ELR (cell line): Measurements from ENCODE around the gene MFAP2.
A peak's percentile ranks its signal among the peaks of the same experiment; 100 is the strongest.

Experiments used
- DNase-seq: peaks from one replicate; pipeline ENCODE4 v3.0.0-alpha.2; 2015; ENCODE audit warnings: low read depth

MFAP2 gene

GRCh38 chr1:17007121-17007520 is 26.7 kb upstream of the MFAP2 start:
- no peak for DNase-seq

GRCh38 chr1:17005365-17005740 is 24.9 kb upstream of the MFAP2 start:
- no peak for DNase-seq

- peak; percentile 29 for DNase-seq
These were observed 24.3 kb upstream of the MFAP2 start for GRCh38 chr1:17004466-17005364.

- no peak for DNase-seq
These were observed 22.1 kb upstream of the MFAP2 start for GRCh38 chr1:17002524-17002902.

GRCh38 chr1:17001760-17002523 is 21.5 kb upstream of the MFAP2 start:
- no peak for DNase-seq

GRCh38 chr1:16999863-17000262 is 19.4 kb upstream of the MFAP2 start:
- DNase-seq, result no peak

- peak; percentile 46 for DNase-seq
These were observed 18.2 kb upstream of the MFAP2 start for GRCh38 chr1:16998589-16998988.

GRCh38 chr1:16996845-16997244 is 16.4 kb upstream of the MFAP2 start:
- no peak for DNase-seq

- DNase-seq, result no peak
These were observed 13.2 kb upstream of the MFAP2 start for GRCh38 chr1:16993521-16994038.

- no peak for DNase-seq
These were observed 12.3 kb upstream of the MFAP2 start for GRCh38 chr1:16992675-16993074.

GRCh38 chr1:16992102-16992501 is 11.7 kb upstream of the MFAP2 start:
- no peak for DNase-seq

GRCh38 chr1:16991571-16991970 is 11.2 kb upstream of the MFAP2 start:
- DNase-seq, result no peak

GRCh38 chr1:16989676-16990391 is 9.4 kb upstream of the MFAP2 start:
- DNase-seq, result no peak

GRCh38 chr1:16988210-16988609 is 7.8 kb upstream of the MFAP2 start:
- no peak for DNase-seq

GRCh38 chr1:16986962-16987361 is 6.5 kb upstream of the MFAP2 start:
- DNase-seq, result no peak

GRCh38 chr1:16986560-16986959 is 6.1 kb upstream of the MFAP2 start:
- DNase-seq, result no peak

- DNase-seq, result no peak
These were observed 5.7 kb upstream of the MFAP2 start for GRCh38 chr1:16986113-16986512.

- peak; percentile 84 for DNase-seq
These were observed 4.3 kb upstream of the MFAP2 start for GRCh38 chr1:16984717-16985116.

- DNase-seq, result no peak
These were observed 3.2 kb upstream of the MFAP2 start for GRCh38 chr1:16983649-16984048.

GRCh38 chr1:16982902-16983301 is 2.5 kb upstream of the MFAP2 start:
- DNase-seq, result no peak

GRCh38 chr1:16981269-16981849 is 939 bp upstream of the MFAP2 start:
- DNase-seq, result peak; percentile 96
